Fibroblast of skin of right biceps (primary cell): ENCODE data around the gene ZNF223.

Experiments used
- DNase-seq: peaks from one replicate; pipeline ENCODE4 v3.0.0-alpha.2; 2013

ZNF223 gene

DNA sequence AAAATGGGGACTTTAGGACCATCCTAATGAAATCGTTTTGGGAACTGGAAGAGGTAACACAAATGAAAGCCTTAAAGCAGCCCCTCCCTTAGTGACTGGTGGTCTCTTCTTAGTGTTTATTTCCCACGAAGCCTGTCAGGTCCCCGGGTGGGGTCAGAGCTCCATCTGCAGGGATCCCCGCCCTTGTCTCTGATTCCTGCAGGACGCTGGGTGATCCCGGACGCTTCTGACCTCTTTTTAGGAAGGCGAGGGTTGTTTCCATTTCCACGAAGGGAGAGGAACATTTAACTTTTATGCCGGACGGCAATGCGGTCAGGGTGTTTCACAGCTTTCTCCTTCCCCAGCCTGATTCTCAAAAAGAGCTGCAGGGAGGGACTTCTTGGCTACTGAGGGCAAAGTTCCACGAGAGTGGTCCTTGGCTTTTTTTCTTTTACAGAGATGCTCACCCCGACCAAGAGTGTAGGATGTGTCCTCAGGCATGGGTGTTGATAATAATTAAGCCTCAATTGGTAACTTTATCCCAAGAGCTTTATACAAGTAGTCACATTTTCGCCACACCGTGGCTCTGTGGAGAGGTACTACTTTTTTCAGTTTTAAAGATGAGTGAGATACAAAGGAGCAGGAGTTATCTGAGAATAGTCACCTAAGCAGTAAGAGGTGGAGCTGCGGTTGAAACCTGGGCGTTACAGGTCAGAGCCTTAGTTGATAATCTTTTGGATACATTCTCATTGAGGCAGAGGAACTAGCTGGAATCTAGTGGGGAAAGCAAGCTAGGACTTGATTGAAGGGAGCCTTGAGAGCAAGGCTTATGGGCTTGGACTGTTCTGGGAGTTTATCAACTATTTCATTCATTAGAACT, 20.9 kb downstream of the ZNF223 start:
- DNase-seq: no peak

DNA sequence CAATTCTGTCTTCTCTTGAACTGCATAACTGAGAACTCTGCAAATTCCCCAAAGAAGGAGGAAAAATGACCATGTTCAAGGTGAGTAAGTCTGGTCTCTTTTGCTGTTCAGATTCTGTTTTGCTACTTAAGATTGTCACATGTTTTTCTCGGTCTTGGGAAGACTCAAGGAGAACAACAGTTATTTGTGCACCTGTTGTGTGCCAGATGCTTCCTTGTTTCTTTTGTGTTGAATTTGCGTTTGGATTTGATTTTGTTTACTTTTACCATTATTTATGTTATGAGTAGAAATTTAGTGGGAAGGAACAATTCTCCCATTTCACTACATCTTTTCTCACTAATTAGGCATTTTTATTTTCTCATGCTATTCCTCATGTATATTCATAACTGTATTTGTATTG, 24.5 kb downstream of the ZNF223 start:
- no peak for DNase-seq

DNA sequence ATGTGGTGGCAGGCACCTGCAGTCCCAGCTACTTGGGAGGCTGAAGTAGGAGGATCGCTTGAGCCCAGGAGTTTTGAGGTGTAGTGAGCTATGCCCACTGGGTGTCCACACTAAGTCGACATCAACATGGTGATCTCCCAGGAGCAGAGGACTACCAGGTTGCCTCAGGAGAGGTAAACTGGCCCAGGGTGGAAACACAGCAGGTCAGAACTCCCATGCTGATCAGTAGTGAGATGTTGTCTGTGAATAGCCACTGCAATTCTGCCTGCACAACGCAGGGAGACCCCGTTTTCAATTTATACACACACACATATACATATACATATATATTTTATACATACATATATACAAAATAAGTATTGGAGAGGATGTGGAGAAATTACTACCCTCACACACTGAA, 40.3 kb downstream of the ZNF223 start:
- no peak for DNase-seq

DNA sequence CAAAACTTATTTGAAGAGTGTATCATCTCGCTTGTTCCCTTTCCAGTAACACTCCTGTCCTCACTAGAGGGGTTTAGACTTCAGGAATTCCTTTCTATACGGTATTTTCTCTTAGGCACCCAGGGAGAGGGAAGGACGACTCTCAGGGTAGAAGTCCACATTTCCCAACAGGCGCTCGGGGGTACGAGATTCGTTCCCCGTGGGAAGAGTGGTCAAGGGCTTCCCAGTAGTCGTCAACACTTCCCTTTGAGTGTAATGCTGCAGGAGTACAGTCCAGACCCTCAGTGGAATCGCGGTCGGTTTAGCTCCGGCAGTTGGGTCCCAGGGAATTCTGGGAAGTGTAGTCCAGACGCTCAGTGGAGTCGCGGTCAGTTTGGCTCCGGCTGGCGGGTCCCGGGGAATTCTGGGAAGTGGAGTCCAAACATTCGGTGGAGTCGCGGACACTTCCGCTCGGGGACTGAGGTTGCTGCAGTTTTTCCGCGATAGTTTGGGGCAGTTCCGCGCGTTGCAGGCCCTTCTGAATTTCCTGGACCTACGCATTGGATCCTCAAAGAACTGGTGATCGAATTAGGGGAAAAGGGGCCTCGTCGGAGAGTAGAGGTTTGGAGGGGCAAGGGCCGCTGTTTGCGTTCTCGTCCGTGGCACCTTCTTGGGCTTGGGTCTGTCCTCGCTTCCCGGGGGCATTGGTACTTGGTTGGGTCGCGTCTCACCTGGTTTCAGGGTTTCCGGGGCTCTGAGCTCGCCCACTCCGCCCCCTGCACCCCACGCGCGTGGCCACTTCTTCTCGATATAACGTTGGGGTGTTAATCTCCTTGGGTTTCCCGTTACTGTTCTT, 42.3 kb downstream of the ZNF223 start, which contains the start of gene ZNF224:
Gene ZNF224 (plus strand): TSS at position 431 of the 835 bp plus-strand sequence. CDS start 3,513 bp downstream, outside the sequence.
- DNase-seq: peak; percentile 92

DNA sequence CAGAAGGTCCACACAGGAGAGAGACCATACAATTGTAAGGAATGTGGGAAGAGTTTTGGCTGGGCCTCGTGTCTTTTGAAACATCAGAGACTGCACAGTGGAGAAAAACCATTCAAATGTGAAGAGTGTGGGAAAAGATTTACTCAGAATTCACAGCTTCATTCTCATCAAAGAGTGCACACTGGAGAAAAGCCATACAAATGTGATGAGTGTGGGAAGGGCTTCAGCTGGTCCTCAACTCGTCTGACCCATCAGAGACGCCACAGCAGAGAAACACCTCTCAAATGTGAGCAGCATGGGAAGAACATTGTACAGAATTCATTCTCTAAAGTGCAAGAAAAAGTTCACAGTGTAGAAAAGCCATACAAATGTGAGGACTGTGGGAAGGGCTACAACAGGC, 55.9 kb downstream of the ZNF223 start:
- DNase-seq: no peak

DNA sequence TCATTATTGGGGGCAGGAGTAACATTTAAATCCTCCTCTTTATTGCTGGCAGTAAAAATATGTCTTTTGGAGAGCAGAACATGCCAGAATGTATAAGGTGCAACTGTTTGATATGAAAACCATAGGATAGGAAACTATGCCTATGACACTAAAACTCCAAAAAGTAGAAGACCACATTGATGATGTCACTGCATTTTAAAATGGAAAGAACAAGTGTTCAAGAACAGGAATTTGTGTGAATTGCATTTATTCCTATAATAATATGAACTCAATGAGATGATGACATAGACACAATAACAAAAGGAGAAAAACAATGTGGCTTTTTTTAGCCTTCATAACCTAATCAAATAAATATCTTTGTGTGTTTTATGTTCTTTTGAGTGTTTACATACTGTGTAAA, 57.6 kb downstream of the ZNF223 start:
- no peak for DNase-seq

DNA sequence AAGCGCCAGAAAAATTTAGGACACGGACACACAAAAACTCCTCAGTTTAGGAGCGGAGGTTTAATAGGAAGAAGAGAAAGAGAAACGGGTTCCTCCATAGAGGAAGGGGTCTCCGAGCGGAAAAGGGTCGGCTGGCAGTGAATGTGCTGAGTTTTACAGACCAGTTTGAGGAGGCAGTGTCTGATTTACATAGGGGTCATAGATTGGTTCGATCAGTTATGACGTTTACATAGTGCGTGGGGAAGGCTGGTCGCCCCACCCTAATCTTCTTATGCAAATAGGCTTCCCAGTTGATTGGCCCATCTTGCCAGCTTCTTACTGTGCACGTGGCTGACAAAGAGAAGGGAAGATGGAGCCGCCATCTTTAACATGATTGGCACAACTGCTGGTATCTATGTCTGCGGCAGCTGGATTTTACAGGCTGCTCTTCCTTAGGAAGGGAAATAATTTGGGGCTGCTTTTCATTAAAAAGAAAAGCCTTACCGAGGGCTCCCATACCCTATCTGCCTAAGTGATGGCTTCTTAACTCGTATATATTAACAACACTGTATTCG, 60.2 kb downstream of the ZNF223 start:
- DNase-seq: peak; percentile 84

DNA sequence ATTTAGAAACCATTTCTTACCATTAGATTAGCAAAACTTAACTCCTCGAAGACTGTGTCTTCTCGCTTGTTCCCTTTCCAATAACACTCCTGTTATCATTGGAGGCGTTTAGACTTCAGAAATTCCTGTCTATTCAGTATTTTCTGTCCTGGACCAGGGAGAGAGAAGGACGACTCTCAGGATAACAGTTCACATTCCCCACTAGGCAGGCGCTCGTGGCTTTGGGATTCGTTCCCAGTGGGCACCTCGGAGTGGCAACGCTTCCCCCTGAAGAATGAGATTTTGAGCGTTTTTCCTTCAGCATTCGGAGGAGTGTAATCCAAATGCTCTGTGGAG, 60.9 kb downstream of the ZNF223 start:
- no peak for DNase-seq

DNA sequence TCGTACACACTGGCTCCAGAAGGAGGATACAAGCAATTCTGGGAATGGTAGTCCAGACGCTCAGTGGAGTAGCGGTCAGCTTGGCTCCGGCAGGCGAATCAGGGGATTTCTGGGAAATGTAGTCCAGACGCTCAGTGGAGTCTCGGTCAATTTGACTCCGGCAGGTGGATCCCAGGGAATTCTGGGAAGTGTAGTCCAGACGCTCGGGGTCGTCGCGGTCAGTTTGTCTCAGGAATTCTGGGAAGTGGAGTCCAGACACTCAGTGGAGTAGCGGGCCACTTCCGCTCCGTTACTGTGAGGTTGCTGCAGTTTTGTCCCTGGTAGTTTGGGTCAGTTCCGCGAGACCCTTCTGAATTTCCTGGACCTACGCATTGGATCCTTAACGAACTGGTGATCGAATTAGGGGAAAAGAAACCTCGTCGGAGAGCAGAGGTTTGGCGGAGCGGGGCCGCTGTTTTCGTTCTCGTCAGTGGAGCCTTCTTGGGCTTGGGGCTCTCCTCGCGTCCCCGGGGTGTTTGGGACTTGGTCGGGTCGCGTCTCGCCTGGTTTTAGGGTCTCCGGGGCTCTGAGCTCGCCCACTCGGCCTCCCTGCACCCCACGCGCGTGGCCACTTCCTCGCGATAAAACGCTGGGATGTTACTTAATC, 61.4 kb downstream of the ZNF223 start, which contains the start of gene ZNF225:
Gene ZNF225 (plus strand): TSS at position 262 of the 646 bp plus-strand sequence. CDS start 2,429 bp downstream, outside the sequence.
- peak; percentile 99 for DNase-seq

DNA sequence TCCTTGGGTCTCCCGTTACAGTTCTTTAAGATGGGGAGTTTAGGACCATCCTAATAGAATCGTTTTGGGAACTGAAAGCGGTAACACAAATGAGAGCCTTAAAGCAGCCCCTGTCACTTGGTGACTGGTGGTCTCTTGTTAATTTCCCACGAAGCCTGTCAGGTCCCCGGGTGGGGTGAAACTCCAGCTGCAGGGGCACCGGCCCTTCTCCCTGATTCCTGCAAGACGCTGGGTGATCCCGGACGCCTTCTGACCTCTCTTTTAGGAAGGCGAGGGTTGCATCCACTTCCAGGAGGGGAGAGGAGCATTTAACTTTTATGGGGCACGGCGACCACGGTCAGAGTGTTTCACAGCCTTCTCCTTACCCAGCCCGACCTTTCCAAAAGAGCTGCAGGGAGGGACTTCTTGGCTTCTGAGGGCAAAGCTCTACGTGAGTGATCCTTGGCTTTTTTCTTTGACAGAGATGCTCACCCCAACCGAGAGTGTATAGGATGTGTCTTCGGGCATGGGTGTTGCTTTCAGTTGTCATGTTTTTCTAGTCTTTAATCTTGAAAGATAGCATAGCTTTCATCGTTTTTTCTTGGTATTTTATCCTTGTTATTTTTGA, 62.1 kb downstream of the ZNF223 start:
- no peak for DNase-seq
